HCT116 (cell line): ENCODE results near the gene KRT33A.
"Not testable (repeated sequence)": the region's sequence is repeated elsewhere in the genome, so short reads cannot be mapped to it uniquely, and the experiment has no call there.

Source experiments
- CTCF ChIP-seq, 3 experiments: fragments of 200-600 bp in 1 of 3; sonication (generic) in 1 of 3; IDR thresholded peaks in 2 of 3; conservative IDR thresholded peaks in 1 of 3; 2 replicates each; pipeline ENCODE4 v1.5.1; 2012 to 2017; ENCODE audit warnings: low read depth in 2 of 3, low read length in 2 of 3, antibody characterized with exemption in 1 of 3, borderline replicate concordance in 1 of 3, control low read depth in 1 of 3, mild to moderate bottlenecking in 1 of 3, mixed read lengths in 1 of 3, mixed run types in 1 of 3, moderate library complexity in 1 of 3; ENCODE audit not compliant: insufficient read depth in 1 of 3
- EZH2phosphoT487 ChIP-seq: fragments of 200-600 bp; IDR thresholded peaks from 2 replicates; pipeline ENCODE4 v1.6.1; 2018; ENCODE audit warnings: antibody characterized with exemption, borderline replicate concordance
- POLR2A ChIP-seq: IDR thresholded peaks from 2 replicates; pipeline ENCODE4 v1.7.0; 2011; ENCODE audit warnings: borderline replicate concordance; ENCODE audit not compliant: insufficient read depth, insufficient read length; ENCODE audit errors: extremely low read depth
- SP1 ChIP-seq: IDR thresholded peaks from 2 replicates; pipeline ENCODE4 v1.6.1; 2012; ENCODE audit warnings: low read depth
- ZBTB33 ChIP-seq: IDR thresholded peaks from 2 replicates; pipeline ENCODE4 v1.6.1; 2011; ENCODE audit warnings: mild to moderate bottlenecking, low read length, moderate library complexity; ENCODE audit not compliant: insufficient replicate concordance; ENCODE audit errors: extremely low read depth

GRCh38 chr17:41381943-41382342 lies 31.3 kb upstream of the KRT33A start, which contains the start of gene KRT34:
- TF ChIP-seq EZH2phosphoT487; CTCF (IDR thresholded peaks at IDR 0.05 in 2 of 3, conservative IDR thresholded peaks at IDR 0.05 in 1 of 3; ENCODE audit: borderline replicate concordance in 1 of 3, insufficient read depth in 1 of 3, low read depth in 2 of 3, low read length in 2 of 3); ZBTB33; POLR2A; SP1: not testable (repeated sequence)
